Measurements from ENCODE around the gene ST8SIA1.

The ST8SIA1 gene

GRCh38 chr12:22372277-22372837, 37.9 kb upstream of the ST8SIA1 start:
- Histone ChIP-seq H3K27me3 (no peaks in the 10 kb centered on the region), H3K9me3 (peaks cover 0 to 10% (median 0%) of the 10 kb centered on the region in 3 donors), H3K4me3 (no peak overlapping the region), H3K27ac (no peak overlapping the region), H3K4me1 (peaks cover 0 to 9% (median 6%) of the 10 kb centered on the region in 4 donors), H3K36me3 (no peaks in the 10 kb centered on the region)
- DNase-seq, result no peak
- TF ChIP-seq CTCF (IDR thresholded peaks at IDR 0.05), result no peak
- intact Hi-C loops (cut with DNase I; ENCODE audit: low total_unique reads), result no loop called here

- TF ChIP-seq CTCF (IDR thresholded peaks at IDR 0.05), result no peak
- no peak overlapping the region for H3K4me3 ChIP-seq
- H3K27ac ChIP-seq, result no peak overlapping the region
- H3K27me3 ChIP-seq, result no peaks in the 10 kb centered on the region
- intact Hi-C loops (cut with DNase I; ENCODE audit: low total_unique reads), result no loop called here
- H3K4me1 ChIP-seq, result no peaks in the 10 kb centered on the region
- no peak for DNase-seq
- no peaks in the 10 kb centered on the region for H3K36me3 ChIP-seq
- peaks cover 0 to 10% (median 0%) of the 10 kb centered on the region in 3 donors for H3K9me3 ChIP-seq
Observed at GRCh38 chr12:22366181-22366580, 31.7 kb upstream of the ST8SIA1 start.

GRCh38 chr12:22361785-22362184, 27.3 kb upstream of the ST8SIA1 start:
- Histone ChIP-seq H3K4me3 (no peak overlapping the region), H3K9me3 (no peaks in the 10 kb centered on the region), H3K4me1 (no peaks in the 10 kb centered on the region), H3K27me3 (no peaks in the 10 kb centered on the region), H3K27ac (no peak overlapping the region), H3K36me3 (no peaks in the 10 kb centered on the region)
- intact Hi-C loops (cut with DNase I; ENCODE audit: low total_unique reads), result no loop called here
- no peak for TF ChIP-seq CTCF (IDR thresholded peaks at IDR 0.05)
- no peak for DNase-seq

GRCh38 chr12:22360774-22361173, 26.3 kb upstream of the ST8SIA1 start:
- TF ChIP-seq CTCF (IDR thresholded peaks at IDR 0.05), result no peak
- no peaks in the 10 kb centered on the region for H3K27me3 ChIP-seq
- intact Hi-C loops (cut with DNase I; ENCODE audit: low total_unique reads), result no loop called here
- H3K9me3 ChIP-seq, result no peaks in the 10 kb centered on the region
- H3K4me1 ChIP-seq, result no peaks in the 10 kb centered on the region
- DNase-seq, result no peak
- no peak overlapping the region for H3K4me3 ChIP-seq
- H3K36me3 ChIP-seq, result no peaks in the 10 kb centered on the region
- no peak overlapping the region for H3K27ac ChIP-seq

- no peak overlapping the region for H3K4me3 ChIP-seq
Observed at GRCh38 chr12:22357531-22357930, 23.0 kb upstream of the ST8SIA1 start.

More at GRCh38 chr12:22357531-22357930, 23.0 kb upstream of the ST8SIA1 start:
- Histone ChIP-seq H3K4me1 (no peaks in the 10 kb centered on the region), H3K9me3 (no peaks in the 10 kb centered on the region), H3K27me3 (no peaks in the 10 kb centered on the region), H3K36me3 (no peaks in the 10 kb centered on the region), H3K27ac (no peak overlapping the region)
- intact Hi-C loops (cut with DNase I; ENCODE audit: low total_unique reads), result no loop called here
- no peak for TF ChIP-seq CTCF (IDR thresholded peaks at IDR 0.05)
- DNase-seq, result no peak
